SK-N-MC (cell line): Measurements from ENCODE around the gene AFF3.

ENCODE experiments used
- EZH2 ChIP-seq: fragments of 200-600 bp; sonication (generic); IDR thresholded peaks from one replicate; pipeline ENCODE4 v1.6.1; 2017; ENCODE audit warnings: antibody characterized with exemption
- FOXP2 ChIP-seq: optimal IDR thresholded peaks from 2 replicates; pipeline ENCODE3; 2011; ENCODE audit warnings: mild to moderate bottlenecking, moderate library complexity; ENCODE audit not compliant: insufficient read depth; ENCODE audit errors: extremely low read length, control extremely low read depth
- POLR2AphosphoS5 ChIP-seq: IDR thresholded peaks from 2 replicates; pipeline ENCODE4 v1.6.1; 2012; ENCODE audit warnings: mild to moderate bottlenecking, low read depth, low read length, borderline replicate concordance

DNA sequence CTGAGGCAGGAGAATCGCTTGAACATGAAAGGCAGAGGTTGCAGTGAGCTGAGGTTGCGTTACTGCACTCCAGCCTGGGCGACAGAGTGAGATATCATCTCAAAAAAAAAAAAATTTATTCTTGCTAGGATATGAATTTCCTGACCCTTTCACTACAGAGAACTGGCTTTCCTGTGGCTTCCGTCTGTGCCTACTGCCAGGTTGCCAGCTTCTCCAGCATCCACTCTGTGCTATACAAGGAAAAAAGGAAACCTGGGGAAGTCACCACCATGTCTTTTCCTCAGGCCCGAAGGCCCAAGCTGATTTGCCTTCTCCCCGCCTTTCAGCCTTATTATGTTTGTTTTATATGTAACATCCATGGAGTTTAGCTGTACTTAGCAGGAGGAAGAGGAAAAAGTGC lies 530.6 kb downstream of the AFF3 start:
- TF ChIP-seq EZH2 (no peak), POLR2AphosphoS5 (no peak), FOXP2 (no peak)
